Effector memory CD4-positive, alpha-beta T cell (primary cell): Measurements from ENCODE around the gene MAJIN.

Experiments
- DNase-seq, 3 donors: peaks; one replicate each; pipeline ENCODE4 v3.0.0-alpha.2; 2020
- H3K27ac ChIP-seq: 2 replicates; pipeline ENCODE4 v1.7.0; 2013; ENCODE audit warnings: mild to moderate bottlenecking, low read length, moderate library complexity; ENCODE audit not compliant: insufficient read depth, poor library complexity, severe bottlenecking
- H3K27me3 ChIP-seq: replicated peaks from 2 replicates; pipeline ENCODE4 v1.7.0; 2013; ENCODE audit warnings: mild to moderate bottlenecking, low read length; ENCODE audit not compliant: insufficient read depth, control insufficient read depth, poor library complexity, severe bottlenecking
- H3K36me3 ChIP-seq: 2 replicates; pipeline ENCODE4 v1.7.0; 2013; ENCODE audit warnings: mild to moderate bottlenecking, low read length, moderate library complexity; ENCODE audit not compliant: control insufficient read depth, insufficient read depth
- H3K4me1 ChIP-seq: 2 replicates; pipeline ENCODE4 v1.7.0; 2013; ENCODE audit warnings: low read length, mild to moderate bottlenecking; ENCODE audit not compliant: control insufficient read depth, insufficient read depth, poor library complexity, severe bottlenecking
- H3K4me3 ChIP-seq: 2 replicates; pipeline ENCODE4 v1.7.0; 2013; ENCODE audit warnings: low read length, low read depth, mild to moderate bottlenecking; ENCODE audit not compliant: insufficient read depth, poor library complexity, severe bottlenecking
- H3K9me3 ChIP-seq: 2 replicates; pipeline ENCODE4 v1.7.0; 2013; ENCODE audit warnings: mild to moderate bottlenecking, low read length, moderate library complexity; ENCODE audit not compliant: control insufficient read depth

The MAJIN gene

GRCh38 chr11:64888406-64888728 lies 83.5 kb downstream of the MAJIN start:
- DNase-seq: no peak
- no peaks in the 10 kb centered on the region for H3K9me3 ChIP-seq
- no peaks in the 10 kb centered on the region for H3K36me3 ChIP-seq
- peak overlapping the region; percentile 24 for H3K4me3 ChIP-seq
- no peak overlapping the region for H3K27ac ChIP-seq
- H3K4me1 ChIP-seq: peaks cover 21% of the 10 kb centered on the region
- no peaks in the 10 kb centered on the region for H3K27me3 ChIP-seq
